Keratinocyte (primary cell): ENCODE measurements around the gene TMC7. TPM values are rescaled to one million over a fixed set of nuclear protein-coding genes. Genes with fewer than 3 reads are reported as not detected.

Source experiments
- DNase-seq: peaks from one replicate; pipeline ENCODE4 v3.0.0-alpha.2; 2011; ENCODE audit warnings: low read depth, missing footprints, low spot score
- FAIRE-seq: peaks from 2 replicates; lab custom pipeline; 2011; peaks lifted over from hg19 to GRCh38; lab: Jason Lieb, UNC
- H2AFZ ChIP-seq: 2 replicates; pipeline ENCODE4 v1.6.0; 2012; ENCODE audit warnings: low read length, control low read depth, inconsistent platforms; ENCODE audit not compliant: control insufficient read depth
- H3K27ac ChIP-seq: 2 replicates; pipeline ENCODE4 v1.5.1; 2011; ENCODE audit warnings: low read length; ENCODE audit not compliant: control insufficient read depth, insufficient read depth
- H3K27me3 ChIP-seq: 3 replicates; pipeline ENCODE4 v1.6.0; 2011; ENCODE audit warnings: low read length; ENCODE audit not compliant: control insufficient read depth, insufficient read depth; ENCODE audit errors: extremely low read depth
- H3K36me3 ChIP-seq, 2 experiments: 2 replicates in 1 of 2; 3 replicates in 1 of 2; pipeline ENCODE4 v1.5.1; 2011; ENCODE audit warnings: low read length in 2 of 2, mild to moderate bottlenecking in 1 of 2; ENCODE audit not compliant: control insufficient read depth in 2 of 2, insufficient read depth in 2 of 2; ENCODE audit errors: extremely low read depth in 1 of 2
- H3K4me1 ChIP-seq: 3 replicates; pipeline ENCODE4 v1.5.1; 2011; ENCODE audit warnings: low read length; ENCODE audit not compliant: control insufficient read depth, insufficient read depth; ENCODE audit errors: extremely low read depth
- H3K4me2 ChIP-seq: 3 replicates; pipeline ENCODE4 v1.6.0; 2011; ENCODE audit warnings: low read depth, low read length; ENCODE audit not compliant: control insufficient read depth, insufficient read depth; ENCODE audit errors: extremely low read depth
- H3K4me3 ChIP-seq, 3 experiments: fragments of 200-600 bp in 1 of 3; sonication (generic) in 1 of 3; 2 replicates in 2 of 3; 3 replicates in 1 of 3; pipeline ENCODE4 v1.5.1; 2011 to 2016; ENCODE audit warnings: low read length in 3 of 3, mild to moderate bottlenecking in 3 of 3, control low read depth in 2 of 3, inconsistent platforms in 1 of 3, low read depth in 1 of 3, mixed read lengths in 1 of 3, mixed run types in 1 of 3, moderate library complexity in 1 of 3; ENCODE audit not compliant: control insufficient read depth in 2 of 3, insufficient read depth in 2 of 3; ENCODE audit errors: extremely low read depth in 1 of 3
- H3K79me2 ChIP-seq: 2 replicates; pipeline ENCODE4 v1.6.0; 2012; ENCODE audit warnings: low read length; ENCODE audit not compliant: control insufficient read depth, insufficient read depth
- H3K9ac ChIP-seq: 3 replicates; pipeline ENCODE4 v1.6.0; 2011; ENCODE audit warnings: low read length; ENCODE audit not compliant: control insufficient read depth, insufficient read depth; ENCODE audit errors: extremely low read depth
- H3K9me1 ChIP-seq: 3 replicates; pipeline ENCODE4 v1.6.0; 2011; ENCODE audit warnings: low read length; ENCODE audit not compliant: control insufficient read depth, insufficient read depth; ENCODE audit errors: extremely low read depth
- H3K9me3 ChIP-seq: 2 replicates; pipeline ENCODE4 v1.5.1; 2012; ENCODE audit warnings: low read depth, low read length; ENCODE audit not compliant: control insufficient read depth
- H4K20me1 ChIP-seq: 3 replicates; pipeline ENCODE4 v1.6.0; 2011; ENCODE audit warnings: low read length; ENCODE audit not compliant: control insufficient read depth, insufficient read depth; ENCODE audit errors: extremely low read depth
- EZH2 ChIP-seq: IDR thresholded peaks from one replicate; pipeline ENCODE4 v1.6.1; 2012; ENCODE audit warnings: inconsistent platforms, mild to moderate bottlenecking, low read length, moderate library complexity
- dilution Hi-C: fragments of 300-500 bp; cut with MboI; formaldehyde crosslinking; loops from one replicate; pipeline ENCODE4 v1.7.0; 2020; ENCODE audit warnings: low sequenced_read_pairs; ENCODE audit not compliant: extremely low pct_ligation_motif_present
- polyA plus RNA-seq, 5 experiments: library from polyadenylated mRNA; depleted of rRNA in 3 of 5; stranded (reverse) in 3 of 5; stranded (forward) in 1 of 5; unstranded in 1 of 5; fragments of >200 nt; gene quantifications; 1 replicate in 1 of 5; 2 replicates in 3 of 5; 3 replicates in 1 of 5; pipeline versions ENCODE4 v1.2.1 to v1.2.3, GENCODE V29; 2011 to 2012; ENCODE audit warnings: missing spikeins in 2 of 5, low read depth in 1 of 5, low replicate concordance in 1 of 5
- TF ChIP-seq, protein P1 (sequence below), 3 experiments: IDR thresholded peaks in 1 of 3; conservative IDR thresholded peaks in 1 of 3; optimal IDR thresholded peaks in 1 of 3; 2 replicates in 2 of 3; 3 replicates in 1 of 3; pipeline versions ENCODE3 to v1.5.1; 2011; ENCODE audit warnings: low read length in 3 of 3, mild to moderate bottlenecking in 3 of 3, moderate library complexity in 2 of 3, control low read depth in 1 of 3, inconsistent platforms in 1 of 3; ENCODE audit not compliant: insufficient read depth in 2 of 3; ENCODE audit errors: extremely low read depth in 1 of 3

The TMC7 gene
- polyA plus RNA-seq, 1 donor (not counting 4 experiments of a cell fraction or from before 2014, with no cell fraction given) = 8.5 TPM

DNA sequence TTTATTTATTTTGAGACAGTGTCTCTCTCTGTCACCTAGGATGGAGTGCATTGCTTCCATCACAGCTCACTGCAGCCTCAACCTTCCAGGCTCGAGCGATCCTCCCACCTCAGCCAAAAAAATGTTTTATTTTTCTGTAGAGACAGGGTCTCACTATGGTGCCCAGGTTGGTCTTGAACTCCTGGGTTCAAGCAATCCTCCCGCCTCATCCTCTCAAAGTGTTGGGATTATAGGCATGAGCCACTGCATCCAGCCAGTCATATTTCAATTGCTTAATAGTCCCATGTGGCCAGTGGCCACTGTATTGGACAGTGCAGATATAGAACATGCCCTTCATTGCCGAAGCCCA is 15.3 kb downstream of the TMC7 start:
- Histone ChIP-seq H2AFZ (no peak overlapping the region), H3K4me3 (no peak overlapping the region), H3K27me3 (no peaks in the 10 kb centered on the region), H3K4me2 (peak overlapping the region; percentile 29), H3K9me3 (no peaks in the 10 kb centered on the region), H3K27ac (peak overlapping the region; percentile 78), H3K36me3 (peaks cover 0 to 7% of the 10 kb centered on the region in 2 experiments), H3K9me1 (no peaks in the 10 kb centered on the region), H4K20me1 (no peaks in the 10 kb centered on the region), H3K4me1 (peaks cover 31% of the 10 kb centered on the region), H3K9ac (peak overlapping the region; percentile 48), H3K79me2 (peaks cover 2% of the 10 kb centered on the region)
- dilution Hi-C loops = no loop called here
- no peak for DNase-seq
- no peak for FAIRE-seq
- TF ChIP-seq EZH2 = no peak
- TF ChIP-seq, protein P1, sequence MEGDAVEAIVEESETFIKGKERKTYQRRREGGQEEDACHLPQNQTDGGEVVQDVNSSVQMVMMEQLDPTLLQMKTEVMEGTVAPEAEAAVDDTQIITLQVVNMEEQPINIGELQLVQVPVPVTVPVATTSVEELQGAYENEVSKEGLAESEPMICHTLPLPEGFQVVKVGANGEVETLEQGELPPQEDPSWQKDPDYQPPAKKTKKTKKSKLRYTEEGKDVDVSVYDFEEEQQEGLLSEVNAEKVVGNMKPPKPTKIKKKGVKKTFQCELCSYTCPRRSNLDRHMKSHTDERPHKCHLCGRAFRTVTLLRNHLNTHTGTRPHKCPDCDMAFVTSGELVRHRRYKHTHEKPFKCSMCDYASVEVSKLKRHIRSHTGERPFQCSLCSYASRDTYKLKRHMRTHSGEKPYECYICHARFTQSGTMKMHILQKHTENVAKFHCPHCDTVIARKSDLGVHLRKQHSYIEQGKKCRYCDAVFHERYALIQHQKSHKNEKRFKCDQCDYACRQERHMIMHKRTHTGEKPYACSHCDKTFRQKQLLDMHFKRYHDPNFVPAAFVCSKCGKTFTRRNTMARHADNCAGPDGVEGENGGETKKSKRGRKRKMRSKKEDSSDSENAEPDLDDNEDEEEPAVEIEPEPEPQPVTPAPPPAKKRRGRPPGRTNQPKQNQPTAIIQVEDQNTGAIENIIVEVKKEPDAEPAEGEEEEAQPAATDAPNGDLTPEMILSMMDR (optimal IDR thresholded peaks at IDR 0.05 in 1 of 3, IDR thresholded peaks at IDR 0.05 in 1 of 3, conservative IDR thresholded peaks at IDR 0.05 in 1 of 3; ENCODE audit: extremely low read depth in 1 of 3, insufficient read depth in 2 of 3, low read length in 3 of 3) = no peak

DNA sequence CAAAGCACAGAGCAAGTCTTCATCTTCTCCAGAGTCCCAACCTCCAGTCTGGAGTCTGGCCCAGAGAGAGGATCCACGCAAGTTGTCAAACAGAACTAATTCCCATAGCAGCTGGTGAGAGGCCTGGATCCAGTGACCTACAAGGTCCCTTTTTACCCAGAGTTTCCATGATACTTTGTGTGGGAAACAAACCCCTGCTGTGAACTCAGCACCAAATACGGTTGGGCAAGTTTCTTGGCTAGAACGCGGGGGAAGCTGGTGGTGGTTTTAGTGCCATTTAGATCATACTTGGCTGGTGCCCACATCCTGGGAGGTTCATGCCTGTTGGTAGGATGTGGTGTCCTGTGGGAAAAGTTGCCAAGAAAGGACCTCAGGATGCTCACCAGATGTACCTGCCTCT is 18.1 kb downstream of the TMC7 start:
- DNase-seq = no peak
- TF ChIP-seq EZH2 = no peak
- TF ChIP-seq, protein P1 (optimal IDR thresholded peaks at IDR 0.05 in 1 of 3, IDR thresholded peaks at IDR 0.05 in 1 of 3, conservative IDR thresholded peaks at IDR 0.05 in 1 of 3; ENCODE audit: extremely low read depth in 1 of 3, insufficient read depth in 2 of 3, low read length in 3 of 3) = no peak
- peak overlapping the region; percentile 67 for H3K27ac ChIP-seq
- no peaks in the 10 kb centered on the region for H3K27me3 ChIP-seq
- FAIRE-seq = peak; percentile 79
- H3K4me3 ChIP-seq = no peak overlapping the region
- H3K79me2 ChIP-seq = peaks cover 5% of the 10 kb centered on the region
- peaks cover 0 to 7% of the 10 kb centered on the region in 2 experiments for H3K36me3 ChIP-seq
- H3K4me2 ChIP-seq = peak overlapping the region; percentile 41
- H3K9ac ChIP-seq = peak overlapping the region; percentile 14
- H4K20me1 ChIP-seq = no peaks in the 10 kb centered on the region
- no peaks in the 10 kb centered on the region for H3K9me1 ChIP-seq
- dilution Hi-C loops = no loop called here
- H3K4me1 ChIP-seq = peaks cover 48% of the 10 kb centered on the region
- H2AFZ ChIP-seq = peak overlapping the region; percentile 3
- H3K9me3 ChIP-seq = no peaks in the 10 kb centered on the region
